ENCODE data around the gene TLN1.

Gene TLN1

GRCh38 chr9:35732185-35732799, at the start of gene TLN1, which contains the start of gene CREB3:
Gene TLN1 (minus strand): TSS chr9:35732195. CDS start chr9:35725694, 6,501 bp downstream.
Gene CREB3 (plus strand): TSS chr9:35732666. CDS start chr9:35732773, 107 bp downstream.
- FAIRE-seq: peak; percentile 89

GRCh38 chr9:35781066-35781465, 49.1 kb upstream of the TLN1 start:
- FAIRE-seq: no peak

GRCh38 chr9:35778496-35778895, 46.5 kb upstream of the TLN1 start:
- FAIRE-seq: no peak

- no peak for FAIRE-seq
These were observed 44.0 kb upstream of the TLN1 start for GRCh38 chr9:35776018-35776417.

- no peak for FAIRE-seq
These were observed 43.1 kb upstream of the TLN1 start for GRCh38 chr9:35774907-35775635.

GRCh38 chr9:35771943-35772342, 39.9 kb upstream of the TLN1 start:
- FAIRE-seq: no peak

DNA sequence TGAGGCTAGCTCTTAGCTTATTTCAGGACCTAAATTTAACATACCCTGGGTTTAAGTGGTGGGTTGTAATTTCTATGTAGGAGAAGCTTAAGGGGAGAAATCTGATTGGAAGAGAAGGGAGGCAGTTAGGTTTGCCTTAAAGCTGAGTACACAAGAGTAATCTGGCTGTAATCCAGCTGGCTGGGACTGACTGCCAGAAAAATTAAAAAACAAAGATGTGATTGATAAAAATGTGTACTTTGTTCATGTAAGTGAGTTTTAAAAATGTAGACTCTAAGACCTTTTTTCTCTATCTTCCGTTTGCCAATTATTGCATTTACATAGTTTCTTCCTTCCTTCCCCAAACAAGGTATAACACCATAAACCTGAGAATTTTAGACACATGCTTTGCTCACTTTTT, 39.5 kb upstream of the TLN1 start:
- FAIRE-seq: no peak

- no peak for FAIRE-seq
These were observed 39.1 kb upstream of the TLN1 start for GRCh38 chr9:35771075-35771433.

DNA sequence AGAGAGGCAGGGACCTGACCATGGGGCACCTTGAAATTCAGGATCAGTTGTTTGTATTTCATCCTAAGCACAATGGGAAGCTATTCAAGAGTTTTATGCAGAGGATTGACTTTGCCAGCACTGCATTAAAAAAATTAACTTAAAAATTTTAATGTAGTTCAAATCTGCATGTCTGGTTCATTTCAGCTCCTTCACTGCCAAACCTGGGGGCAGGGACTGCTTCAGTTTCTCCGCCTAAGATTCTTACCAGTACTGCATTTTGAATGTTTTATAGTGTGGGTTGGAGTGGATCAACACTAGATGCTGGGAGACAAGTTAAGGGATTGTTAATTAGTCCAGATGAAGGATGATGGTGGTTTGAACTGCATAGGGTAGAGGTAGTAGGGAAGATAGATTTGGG, 37.8 kb upstream of the TLN1 start:
- FAIRE-seq: no peak

DNA sequence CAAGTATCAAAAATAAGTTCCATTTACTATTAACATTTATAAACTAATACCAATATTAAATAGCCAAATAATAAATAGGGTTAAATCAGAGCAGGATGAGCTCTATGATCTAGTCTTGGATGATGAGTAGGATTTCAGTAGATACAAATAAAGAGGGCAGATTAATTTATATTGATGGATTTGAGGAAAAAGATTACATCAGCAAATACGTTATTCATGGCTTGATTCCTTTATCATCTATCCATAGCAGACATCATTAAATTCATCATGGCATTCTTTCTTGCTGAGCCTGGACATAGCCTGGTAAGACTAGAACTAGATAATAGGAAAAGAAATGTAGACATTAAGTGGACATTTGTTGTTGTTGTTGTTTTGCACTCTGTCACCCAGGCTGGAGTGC, 35.5 kb upstream of the TLN1 start:
- FAIRE-seq: no peak

DNA sequence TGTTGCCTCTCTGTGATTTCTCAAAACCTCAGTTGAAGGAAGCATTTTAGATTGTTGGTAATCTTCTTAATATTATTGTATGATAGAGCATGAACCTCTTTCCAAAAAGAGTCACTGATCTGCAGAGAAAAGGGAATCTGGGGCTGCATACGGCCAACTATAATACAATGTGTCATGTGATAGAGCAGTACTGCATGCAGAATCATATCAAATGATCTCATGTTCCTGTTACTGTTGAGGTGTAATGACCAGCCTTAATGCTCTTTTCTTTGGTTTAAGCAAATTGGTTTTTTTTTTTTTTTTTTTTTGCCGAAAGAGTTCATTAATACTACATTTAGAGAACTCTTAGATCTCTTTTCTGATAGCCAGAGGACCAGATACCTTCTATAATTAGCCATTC, 35.0 kb upstream of the TLN1 start:
- no peak for FAIRE-seq

DNA sequence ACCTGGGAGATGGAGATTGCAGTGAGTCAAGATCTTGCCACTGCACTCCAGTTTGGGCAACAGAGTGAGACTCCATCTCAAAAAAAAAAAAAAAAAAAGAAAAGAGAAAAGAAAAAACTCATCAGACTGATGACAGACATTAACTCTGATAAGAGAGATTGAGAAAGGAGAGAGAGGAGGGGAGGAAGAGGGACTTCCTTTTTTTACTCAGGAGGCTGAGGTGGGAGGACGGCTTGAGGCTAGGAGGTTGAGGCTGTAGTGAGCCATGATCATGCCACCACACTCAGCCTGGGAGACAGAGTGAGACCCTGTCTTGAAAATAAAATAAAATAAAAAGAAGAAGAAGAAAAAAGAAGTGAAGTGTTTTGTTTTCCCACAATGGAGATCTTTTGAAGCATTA, 31.8 kb upstream of the TLN1 start:
- FAIRE-seq: no peak

GRCh38 chr9:35763181-35763580, 31.2 kb upstream of the TLN1 start:
- no peak for FAIRE-seq

- no peak for FAIRE-seq
These were observed 28.7 kb upstream of the TLN1 start for GRCh38 chr9:35760651-35761050.

DNA sequence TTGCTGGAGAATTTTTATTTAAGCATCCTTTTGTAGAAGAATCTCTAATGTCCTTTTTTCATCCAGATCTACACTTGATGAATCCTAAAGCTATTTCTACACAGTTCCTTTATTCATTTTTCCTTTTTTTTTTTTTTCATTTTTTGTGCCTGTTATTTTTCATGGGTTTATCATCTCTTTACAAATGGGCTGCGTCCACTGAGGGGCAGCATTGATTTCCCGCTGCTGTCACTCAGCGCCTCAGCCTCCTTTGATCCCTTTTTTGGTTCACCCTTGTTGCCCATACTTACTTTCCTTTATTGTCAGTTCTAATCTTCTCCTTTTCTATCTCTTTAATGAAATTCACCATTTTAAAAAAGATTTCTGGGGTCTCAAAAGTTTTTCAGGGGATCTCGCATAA, 27.8 kb upstream of the TLN1 start:
- FAIRE-seq: no peak

- FAIRE-seq: no peak
These were observed 26.6 kb upstream of the TLN1 start for GRCh38 chr9:35758475-35759050.

- no peak for FAIRE-seq
These were observed 25.9 kb upstream of the TLN1 start for GRCh38 chr9:35757892-35758275.

DNA sequence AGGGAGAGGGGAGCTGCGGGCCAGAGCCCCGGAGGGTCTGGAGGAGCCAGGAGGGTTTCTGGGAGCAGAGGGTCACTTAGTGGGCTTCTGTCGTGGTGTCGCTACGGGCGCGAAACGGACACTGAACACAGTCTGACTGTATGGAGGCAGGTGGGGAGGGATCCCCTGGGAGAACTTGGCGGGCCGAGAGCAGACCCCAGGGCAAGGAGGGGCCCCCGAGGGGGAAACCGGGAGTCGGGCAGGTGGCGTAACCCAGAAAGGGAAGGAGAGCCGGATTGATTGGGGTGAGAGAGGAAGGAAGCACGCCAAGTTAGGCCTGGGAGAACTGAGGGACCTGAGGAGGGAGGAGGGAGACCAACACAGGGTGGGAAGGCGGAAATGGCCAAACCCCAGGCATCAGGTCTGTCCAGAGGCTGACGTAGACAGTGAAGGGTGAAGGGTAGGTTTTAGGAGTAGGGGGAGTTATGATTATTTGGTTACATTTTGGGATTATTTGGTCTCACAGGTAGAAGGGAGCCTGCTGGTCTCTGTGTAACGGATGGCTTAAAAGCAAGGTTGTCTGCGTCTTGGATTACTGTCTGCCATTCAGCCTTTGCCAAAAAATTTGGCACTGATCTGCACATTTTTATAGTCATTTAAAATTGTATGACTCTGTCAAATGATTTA, 25.4 kb upstream of the TLN1 start:
- no peak for FAIRE-seq

DNA sequence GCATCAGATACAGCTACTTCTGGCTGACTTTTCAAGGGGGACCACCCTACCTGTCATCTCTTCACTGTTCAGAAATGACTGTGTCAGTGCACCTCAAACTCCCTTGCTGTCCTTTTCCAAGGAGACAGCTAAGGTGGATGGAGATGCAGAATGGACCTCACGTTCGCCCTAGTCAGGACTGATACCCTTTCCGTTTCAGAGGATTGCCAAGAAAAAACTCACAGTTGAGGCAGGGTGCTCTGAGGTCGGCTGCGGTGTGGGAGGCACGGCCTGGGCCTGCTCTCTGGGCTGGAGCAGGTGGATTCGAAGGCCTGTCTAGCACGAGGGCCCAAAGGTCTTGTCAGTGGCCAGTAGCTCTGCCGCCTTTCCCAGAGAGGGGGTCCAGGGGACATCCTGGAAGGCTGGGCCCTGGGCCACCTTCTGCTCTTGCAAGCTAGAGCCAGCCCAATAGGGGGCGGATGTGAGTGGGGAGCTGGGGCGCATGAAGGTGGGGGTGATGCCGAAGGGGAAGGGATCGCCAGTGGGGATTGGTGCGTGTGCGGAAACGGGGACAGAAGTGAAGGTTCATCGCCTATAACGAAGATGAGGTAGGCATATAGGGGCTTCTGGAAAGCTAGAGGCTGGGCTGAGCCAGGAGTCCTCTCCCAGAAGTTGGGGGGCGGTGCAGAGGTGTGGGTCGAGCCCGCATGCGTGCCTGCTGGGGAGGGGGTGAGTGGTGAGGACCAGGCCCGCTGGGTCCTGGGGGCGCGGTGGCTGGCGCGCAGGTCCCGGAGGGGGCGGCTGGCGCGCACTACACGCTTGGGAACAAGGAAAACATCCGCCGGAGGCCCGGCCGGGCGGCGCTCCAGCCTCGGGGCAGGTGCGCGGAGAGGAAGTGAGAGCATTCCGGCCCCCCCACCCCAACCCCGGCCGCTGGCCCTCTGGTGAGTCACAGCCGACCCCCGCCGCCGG, 24.6 kb upstream of the TLN1 start:
- no peak for FAIRE-seq

DNA sequence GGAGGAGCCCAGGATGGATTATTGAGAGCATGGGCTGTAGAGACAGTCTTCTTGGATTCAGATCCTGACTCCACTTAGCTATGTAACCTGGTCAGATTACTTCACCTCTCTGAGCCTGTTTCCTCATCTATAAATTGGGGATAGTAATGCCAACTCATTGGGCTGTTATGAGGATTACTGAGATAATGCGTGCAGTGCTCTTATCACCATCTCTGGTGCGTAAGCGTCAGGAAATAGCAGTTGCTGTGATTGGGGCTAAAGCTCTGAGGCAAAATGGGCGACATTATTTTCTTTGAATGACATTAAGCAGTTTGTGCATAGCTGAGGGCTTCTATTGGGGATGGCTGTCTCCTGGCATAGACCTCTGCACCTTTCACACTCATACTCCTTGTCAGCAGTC, 23.1 kb upstream of the TLN1 start:
- no peak for FAIRE-seq

DNA sequence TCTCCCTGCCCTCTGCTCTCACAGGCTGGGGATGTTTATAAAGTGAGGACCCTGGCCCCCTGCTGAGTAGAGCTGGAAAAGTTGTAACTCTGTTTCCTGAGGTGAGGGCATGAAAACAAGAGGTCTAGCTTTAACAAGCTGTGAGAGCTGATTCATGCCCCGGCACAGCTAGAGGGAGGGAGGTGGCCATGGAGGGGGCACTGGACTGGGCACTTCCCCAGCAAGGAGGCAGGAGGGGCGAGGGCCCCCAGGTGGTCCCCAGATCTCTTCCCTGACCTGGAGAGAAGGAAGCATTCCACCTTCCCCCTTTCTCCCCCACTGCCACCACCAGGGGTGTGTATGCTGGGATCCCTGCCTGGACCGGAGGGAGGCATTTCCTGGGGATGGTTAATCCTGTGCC, 22.3 kb upstream of the TLN1 start, which contains the start of gene MSMP:
TSS of gene MSMP (minus strand) at position 13 of the 400 bp plus-strand sequence. CDS start 147 bp downstream, outside the sequence.
- FAIRE-seq: no peak

DNA sequence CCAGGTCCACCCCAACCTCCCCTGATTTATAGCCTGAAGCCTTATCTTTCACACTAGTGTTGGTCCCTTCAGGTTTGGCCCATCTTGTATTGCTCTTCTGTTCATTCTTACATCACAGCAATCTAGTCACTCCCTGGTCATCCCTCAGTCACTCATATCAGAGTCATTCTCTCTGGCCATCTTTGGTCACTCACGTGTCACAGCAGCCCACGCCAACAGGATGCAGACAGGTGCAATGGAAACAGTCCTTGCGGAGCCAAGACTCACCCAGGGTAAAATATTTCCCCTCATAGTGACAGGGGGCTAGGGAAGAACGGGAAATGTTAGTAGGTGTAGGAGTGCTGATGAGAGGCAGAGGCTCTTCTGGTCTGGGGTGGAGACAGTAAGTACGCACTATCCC, 21.5 kb upstream of the TLN1 start:
- FAIRE-seq: no peak

DNA sequence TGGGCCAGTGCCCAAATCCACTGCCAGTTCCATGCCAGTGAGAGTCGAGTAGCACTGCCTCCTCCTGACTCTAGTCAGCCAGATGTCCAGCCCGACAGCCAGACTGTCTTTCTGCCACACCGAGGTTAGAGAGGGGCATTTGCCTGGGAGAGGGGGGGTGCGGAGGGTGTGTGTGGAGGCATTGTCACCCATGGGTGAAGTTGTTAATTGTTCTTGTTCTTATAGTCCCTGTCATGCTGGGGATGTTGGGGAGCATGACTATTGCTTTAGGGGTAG, 18.2 kb upstream of the TLN1 start:
- no peak for FAIRE-seq
